GM12878 (cell line): Measurements from ENCODE around the gene ADRA2C. TPM values are rescaled to one million over a fixed set of nuclear protein-coding genes. Genes with fewer than 3 reads are reported as not detected.

Experiments
- ATAC-seq: fragments of 200-7000 bp; cut with Tn5 transposase; 3 replicates; pipeline ENCODE4 v1.9.1; 2020; ENCODE audit warnings: mild to moderate bottlenecking, moderate library complexity
- BruUV-seq: library from RNA; stranded (reverse); fragments of 400-500 nt; replicated peaks from 2 replicates; lab custom pipeline; 2021; lab: Mats Ljungman, UMichigan
- CTCF ChIA-PET: fragments of 300-600 bp; sonication (Branson Sonifier 250); formaldehyde crosslinking; extraction: SDS; loops from one replicate; lab custom pipeline; 2021; ENCODE audit warnings: inconsistent platforms; lab: Yijun Ruan, JAX
- POLR2A ChIA-PET: fragments of 350-600 bp; formaldehyde crosslinking; extraction: SDS; loops from one replicate; lab custom pipeline; 2021; ENCODE audit warnings: inconsistent platforms; lab: Charles Lee
- RAD21 ChIA-PET: fragments of 300-600 bp; sonication (Branson Sonifier 250); formaldehyde crosslinking; loops from one replicate; lab custom pipeline; 2023; ENCODE audit warnings: antibody characterized with exemption; ENCODE audit not compliant: unreplicated experiment; lab: Charles Lee
- SMC1A ChIA-PET: fragments of 300-600 bp; sonication (Branson Sonifier 250); formaldehyde crosslinking; loops from one replicate; lab custom pipeline; 2023; ENCODE audit not compliant: unreplicated experiment, uncharacterized antibody; lab: Charles Lee
- DNase-seq: peaks from one replicate; pipeline ENCODE4 v3.0.0-alpha.2; 2011; ENCODE audit warnings: low read depth, low spot score
- FAIRE-seq: peaks from 3 replicates; lab custom pipeline; 2011; peaks lifted over from hg19 to GRCh38; lab: Jason Lieb, UNC
- H2AFZ ChIP-seq: 2 replicates; pipeline ENCODE4 v1.6.0; 2011; ENCODE audit warnings: low read depth, low read length, control low read depth; ENCODE audit not compliant: control insufficient read depth
- H3K27ac ChIP-seq: 2 replicates; pipeline ENCODE4 v1.5.1; 2011; ENCODE audit warnings: control low read depth; ENCODE audit not compliant: control insufficient read depth, insufficient read depth
- H3K27me3 ChIP-seq, 2 experiments: replicated peaks in 1 of 2; 2 replicates each; pipeline versions ENCODE4 v1.6.0 to v1.6.1; 2011; ENCODE audit warnings: low read length in 1 of 2; ENCODE audit not compliant: control insufficient read depth in 2 of 2, insufficient read depth in 2 of 2
- H3K36me3 ChIP-seq, 2 experiments: 2 replicates each; pipeline ENCODE4 v1.5.1; 2011; ENCODE audit warnings: low read length in 1 of 2; ENCODE audit not compliant: control insufficient read depth in 2 of 2, insufficient read depth in 2 of 2
- H3K4me1 ChIP-seq: 2 replicates; pipeline ENCODE4 v1.6.1; 2011; ENCODE audit warnings: mild to moderate bottlenecking, low read length, moderate library complexity, mixed read lengths; ENCODE audit not compliant: control insufficient read depth, insufficient read depth
- H3K4me2 ChIP-seq: 2 replicates; pipeline ENCODE4 v1.6.0; 2011; ENCODE audit warnings: control low read depth; ENCODE audit not compliant: control insufficient read depth, insufficient read depth
- H3K4me3 ChIP-seq: fragments of 200-600 bp; sonication (generic); 2 replicates; pipeline ENCODE4 v1.5.1; 2016
- H3K79me2 ChIP-seq: 2 replicates; pipeline ENCODE4 v1.6.0; 2011; ENCODE audit warnings: low read length; ENCODE audit not compliant: control insufficient read depth, insufficient read depth
- H3K9ac ChIP-seq: 2 replicates; pipeline ENCODE4 v1.8.0; 2011; ENCODE audit warnings: low read length, control low read depth, mixed read lengths; ENCODE audit not compliant: control insufficient read depth, insufficient read depth
- H3K9me3 ChIP-seq: replicated peaks from 3 replicates; pipeline ENCODE4 v1.5.1; 2011; ENCODE audit warnings: mild to moderate bottlenecking, low read length; ENCODE audit not compliant: control insufficient read depth, insufficient read depth
- H4K20me1 ChIP-seq: 2 replicates; pipeline ENCODE4 v1.6.0; 2011; ENCODE audit not compliant: control insufficient read depth, insufficient read depth
- ATF7 ChIP-seq: fragments of 450-650 bp; IDR thresholded peaks from 2 replicates; pipeline ENCODE4 v1.6.1; 2016; ENCODE audit warnings: low read depth, mild to moderate bottlenecking
- HDAC2 ChIP-seq: fragments of 200-600 bp; sonication (generic); IDR thresholded peaks from 2 replicates; pipeline ENCODE4 v1.6.1; 2017
- KDM1A ChIP-seq: fragments of 200-600 bp; sonication (generic); IDR thresholded peaks from 2 replicates; pipeline ENCODE4 v1.6.1; 2016; ENCODE audit warnings: borderline replicate concordance
- MLLT1 ChIP-seq: fragments of 450-650 bp; IDR thresholded peaks from 2 replicates; pipeline ENCODE4 v1.6.1; 2016; ENCODE audit warnings: mild to moderate bottlenecking
- MYC ChIP-seq: IDR thresholded peaks from 2 replicates; pipeline ENCODE4 v1.6.1; 2011; ENCODE audit warnings: mild to moderate bottlenecking, low read length, moderate library complexity, inconsistent platforms; ENCODE audit not compliant: insufficient read depth, insufficient replicate concordance, insufficient read length, severe bottlenecking
- NKRF ChIP-seq: fragments of 450-650 bp; conservative IDR thresholded peaks from 2 replicates; pipeline ENCODE4 v1.6.1; 2017; ENCODE audit warnings: mild to moderate bottlenecking, moderate library complexity
- NR2F1 ChIP-seq: fragments of 450-650 bp; conservative IDR thresholded peaks from 2 replicates; pipeline ENCODE4 v1.6.1; 2017; ENCODE audit warnings: mild to moderate bottlenecking
- PML ChIP-seq: IDR thresholded peaks from 2 replicates; pipeline ENCODE4 v1.6.1; 2012; ENCODE audit warnings: low read length, inconsistent platforms
- POLR2AphosphoS2 ChIP-seq: IDR thresholded peaks from 2 replicates; pipeline ENCODE4 v1.6.1; 2011; ENCODE audit warnings: low read depth, mild to moderate bottlenecking, low read length, improper control_type of control experiment, moderate library complexity
- SKIL ChIP-seq: fragments of 450-650 bp; IDR thresholded peaks from 2 replicates; pipeline ENCODE4 v1.6.1; 2017; ENCODE audit warnings: mild to moderate bottlenecking, low read depth, inconsistent platforms; ENCODE audit not compliant: poor library complexity, severe bottlenecking
- SMAD5 ChIP-seq: IDR thresholded peaks from 2 replicates; pipeline ENCODE4 v1.6.1; 2016; ENCODE audit warnings: antibody characterized with exemption, low read depth
- SREBF2 ChIP-seq: IDR thresholded peaks from 2 replicates; pipeline ENCODE4 v1.6.1; 2012; ENCODE audit warnings: mild to moderate bottlenecking, low read length
- TARDBP ChIP-seq: IDR thresholded peaks from 2 replicates; pipeline ENCODE4 v1.6.1; 2016; ENCODE audit warnings: borderline replicate concordance
- ZNF687 ChIP-seq: fragments of 450-650 bp; IDR thresholded peaks from 2 replicates; pipeline ENCODE4 v1.6.1; 2017; ENCODE audit warnings: mild to moderate bottlenecking, moderate library complexity
- WGBS: methylation state at CpG from one replicate; pipeline ENCODE4 v1.1.6; 2016; ENCODE audit warnings: low lambda C conversion rate; ENCODE audit not compliant: insufficient replicate concordance, insufficient coverage; ENCODE audit errors: missing lambda C conversion rate; 5-methylcytosine and 5-hydroxymethylcytosine counted together
- in situ Hi-C: fragments of 300-500 bp; cut with MboI; formaldehyde crosslinking; loops from 9 replicates; pipeline ENCODE4 v1.14.3; 2018; ENCODE audit warnings: mixed read lengths
- intact Hi-C: fragments of 100-400 bp; cut with micrococcal nuclease; formaldehyde crosslinking; loops from one replicate; pipeline ENCODE4 v1.14.2; 2022; ENCODE audit not compliant: unreplicated experiment
- polyA plus RNA-seq, 11 experiments: library from polyadenylated mRNA; depleted of rRNA in 4 of 11; unstranded in 6 of 11; stranded (reverse) in 5 of 11; fragments of >200 nt; fragmentation: Nextera tagmentation in 4 of 11; fragmentation: Illumina TruSeq in 1 of 11; extraction: Ambion mirVana in 4 of 11; extraction: Trizol in 1 of 11; gene quantifications; 1 replicate in 1 of 11; 2 replicates in 10 of 11; pipeline versions ENCODE4 v1.2.1 to v1.2.3, GENCODE V29; 2011 to 2016; ENCODE audit warnings: inconsistent platforms in 2 of 11, missing spikeins in 2 of 11, low read depth in 1 of 11
- total RNA-seq, 4 experiments: library from RNA; depleted of rRNA in 3 of 4; stranded (reverse); fragments of >200 nt in 3 of 4; fragmentation: Illumina TruSeq in 1 of 4; extraction: Trizol in 1 of 4; gene quantifications; 2 replicates each; pipeline versions ENCODE4 v1.2.1 to v1.2.3, GENCODE V29; 2013 to 2021

Gene ADRA2C
- total and polyA plus RNA-seq, 10 of the 15 experiments (the other 5 are each of a cell fraction or from before 2014, with no cell fraction given), result 0.15 TPM; not detected in 9

- H3K9me3 ChIP-seq, result no peaks in the 10 kb centered on the region
- intact Hi-C loops, result no loop called here
- 42% methylated on average over 23 of the region's 23 CpGs for WGBS
- no peak overlapping the region for H3K9ac ChIP-seq
- no peak overlapping the region for H2AFZ ChIP-seq
- ChIA-PET POLR2A (no interaction called here), CTCF (no interaction called here), SMC1A (no interaction called here), RAD21 (no interaction called here)
- no peak overlapping the region for H3K27ac ChIP-seq
- no peaks in the 10 kb centered on the region for H3K79me2 ChIP-seq
- H3K4me2 ChIP-seq, result no peak overlapping the region
- no peak overlapping the region for H3K4me3 ChIP-seq
- in situ Hi-C loops, result no loop called here
- no peaks in the 10 kb centered on the region for H3K27me3 ChIP-seq
- no peak for FAIRE-seq
- H3K4me1 ChIP-seq, result no peaks in the 10 kb centered on the region
- H4K20me1 ChIP-seq, result no peaks in the 10 kb centered on the region
- TF ChIP-seq POLR2AphosphoS2 (no peak), MYC (no peak), TARDBP (no peak), ATF7 (no peak), MLLT1 (no peak), SMAD5 (no peak), HDAC2 (no peak), KDM1A (no peak), SKIL (no peak), SREBF2 (no peak), NKRF (no peak), ZNF687 (no peak), PML (no peak), NR2F1 (no peak)
- TF ChIP-seq, all 136 proteins: peak for 0
- ATAC-seq (no peak), DNase-seq (no peak)
- BruUV-seq, result no TSS peak
- no peaks in the 10 kb centered on the region for H3K36me3 ChIP-seq
These were observed 18.5 kb downstream of the ADRA2C start for GRCh38 chr4:3784454-3785291.
